WTC11 (cell line): ENCODE results near the gene NKIRAS2. TPM values are rescaled to one million over a fixed set of nuclear protein-coding genes. Genes with fewer than 3 reads are reported as not detected.

Experiments used
- ATAC-seq: fragments of 200-7000 bp; cut with Tn5 transposase; 2 replicates; pipeline ENCODE4 v1.10.0; 2021; ENCODE audit warnings: mild to moderate bottlenecking, moderate library complexity
- CTCF ChIA-PET: fragments of 300-600 bp; sonication (Branson Sonifier 250); formaldehyde crosslinking; loops from one replicate; lab custom pipeline; 2021; ENCODE audit warnings: antibody characterized with exemption; lab: Charles Lee
- POLR2A ChIA-PET: fragments of 350-600 bp; sonication (Branson Sonifier 250); formaldehyde crosslinking; loops from one replicate; lab custom pipeline; 2021; ENCODE audit warnings: antibody characterized with exemption; lab: Charles Lee
- DNase-seq: peaks from one replicate; pipeline ENCODE4 v3.0.0; 2021; ENCODE audit warnings: low spot score
- H3K27ac Mint-ChIP-seq: 2 replicates; pipeline ENCODE4 v1.8.0; 2021; ENCODE audit warnings: mixed read lengths
- H3K27me3 Mint-ChIP-seq: 2 replicates; pipeline ENCODE4 v1.8.0; 2021; ENCODE audit warnings: low read depth, mild to moderate bottlenecking, moderate library complexity, mixed read lengths
- H3K36me3 Mint-ChIP-seq: 2 replicates; pipeline ENCODE4 v1.8.0; 2021; ENCODE audit warnings: mixed read lengths
- H3K4me1 Mint-ChIP-seq: 2 replicates; pipeline ENCODE4 v1.8.0; 2022; ENCODE audit warnings: mixed read lengths
- H3K4me3 Mint-ChIP-seq: 2 replicates; pipeline ENCODE4 v1.8.0; 2021; ENCODE audit warnings: mild to moderate bottlenecking, moderate library complexity, mixed read lengths
- H3K9me3 Mint-ChIP-seq: 2 replicates; pipeline ENCODE4 v1.8.0; 2021; ENCODE audit warnings: mixed read lengths
- ATF1 ChIP-seq: sonication (generic); formaldehyde crosslinking; IDR thresholded peaks from 2 replicates; pipeline ENCODE4 v1.8.1; 2023; ENCODE audit warnings: mild to moderate bottlenecking, moderate library complexity, missing genetic modification reagents
- ATF3 ChIP-seq: sonication (generic); formaldehyde crosslinking; conservative IDR thresholded peaks from 2 replicates; pipeline ENCODE4 v1.8.1; 2022; ENCODE audit warnings: mild to moderate bottlenecking, missing genetic modification reagents
- CBFB ChIP-seq: sonication (generic); formaldehyde crosslinking; IDR thresholded peaks from 2 replicates; pipeline ENCODE4 v1.8.1; 2022; ENCODE audit warnings: mild to moderate bottlenecking, low read depth, missing genetic modification reagents
- GRHL2 ChIP-seq: fragments of 250-450 bp; sonication (Bioruptor Pico); IDR thresholded peaks from 2 replicates; pipeline ENCODE4 v1.8.0; 2022; ENCODE audit warnings: mild to moderate bottlenecking, moderate library complexity; ENCODE audit not compliant: insufficient replicate concordance, severe bottlenecking
- JUN ChIP-seq: sonication (generic); formaldehyde crosslinking; IDR thresholded peaks from 2 replicates; pipeline ENCODE4 v1.8.0; 2023; ENCODE audit warnings: mild to moderate bottlenecking, missing genetic modification reagents
- NFE2L1 ChIP-seq: sonication (generic); formaldehyde crosslinking; IDR thresholded peaks from 2 replicates; pipeline ENCODE4 v1.8.1; 2023; ENCODE audit warnings: missing genetic modification reagents
- NR3C1 ChIP-seq: sonication (generic); formaldehyde crosslinking; conservative IDR thresholded peaks from 2 replicates; pipeline ENCODE4 v1.8.1; 2023; ENCODE audit warnings: low read depth, mild to moderate bottlenecking, missing genetic modification reagents
- OVOL2 ChIP-seq: fragments of 250-450 bp; sonication (Bioruptor Pico); IDR thresholded peaks from 2 replicates; pipeline ENCODE4 v1.9.0; 2021; ENCODE audit warnings: mild to moderate bottlenecking, borderline replicate concordance
- SMAD3 ChIP-seq: sonication (generic); formaldehyde crosslinking; IDR thresholded peaks from 2 replicates; pipeline ENCODE4 v1.8.0; 2022; ENCODE audit warnings: missing genetic modification reagents, mild to moderate bottlenecking, borderline replicate concordance
- SMAD4 ChIP-seq: sonication (generic); formaldehyde crosslinking; IDR thresholded peaks from 2 replicates; pipeline ENCODE4 v1.8.0; 2022; ENCODE audit warnings: mild to moderate bottlenecking, missing genetic modification reagents
- TCF7 ChIP-seq: sonication (generic); formaldehyde crosslinking; IDR thresholded peaks from 2 replicates; pipeline ENCODE4 v1.8.0; 2022; ENCODE audit warnings: mild to moderate bottlenecking, low read depth, missing genetic modification reagents, moderate library complexity
- ZNF121 ChIP-seq: sonication (generic); formaldehyde crosslinking; IDR thresholded peaks from 2 replicates; pipeline ENCODE4 v1.8.0; 2023; ENCODE audit warnings: missing genetic modification reagents
- ZNF219 ChIP-seq: sonication (generic); formaldehyde crosslinking; IDR thresholded peaks from 2 replicates; pipeline ENCODE4 v1.8.0; 2023; ENCODE audit warnings: missing genetic modification reagents, mild to moderate bottlenecking, borderline replicate concordance
- ZNF232 ChIP-seq: sonication (generic); formaldehyde crosslinking; IDR thresholded peaks from 2 replicates; pipeline ENCODE4 v1.8.0; 2022; ENCODE audit warnings: mild to moderate bottlenecking, missing genetic modification reagents
- ZNF425 ChIP-seq: fragments of 250-450 bp; sonication (Bioruptor Pico); conservative IDR thresholded peaks from 2 replicates; pipeline ENCODE4 v1.9.0; 2021; ENCODE audit warnings: mild to moderate bottlenecking
- ZNF671 ChIP-seq: fragments of 250-450 bp; sonication (Bioruptor Pico); IDR thresholded peaks from 2 replicates; pipeline ENCODE4 v1.8.0; 2021; ENCODE audit warnings: mild to moderate bottlenecking
- total RNA-seq: library from RNA; stranded (reverse); gene quantifications from 3 replicates; pipeline ENCODE4 v1.2.3, GENCODE V29; 2021
- TF ChIP-seq, protein P1 (sequence below): fragments of 200-600 bp; IDR thresholded peaks from 2 replicates; pipeline ENCODE4 v1.8.0; 2022; ENCODE audit warnings: antibody characterized with exemption
- TF ChIP-seq, protein P2 (sequence below): sonication (generic); formaldehyde crosslinking; IDR thresholded peaks from 2 replicates; pipeline ENCODE4 v1.8.0; 2023; ENCODE audit warnings: mild to moderate bottlenecking, missing genetic modification reagents
- TF ChIP-seq, protein P3 (sequence below): sonication (generic); formaldehyde crosslinking; IDR thresholded peaks from 2 replicates; pipeline ENCODE4 v1.8.0; 2022; ENCODE audit warnings: mild to moderate bottlenecking, missing genetic modification reagents

NKIRAS2 gene
- total RNA-seq, 1 experiment from 2014 or later: 36.1 TPM

DNA sequence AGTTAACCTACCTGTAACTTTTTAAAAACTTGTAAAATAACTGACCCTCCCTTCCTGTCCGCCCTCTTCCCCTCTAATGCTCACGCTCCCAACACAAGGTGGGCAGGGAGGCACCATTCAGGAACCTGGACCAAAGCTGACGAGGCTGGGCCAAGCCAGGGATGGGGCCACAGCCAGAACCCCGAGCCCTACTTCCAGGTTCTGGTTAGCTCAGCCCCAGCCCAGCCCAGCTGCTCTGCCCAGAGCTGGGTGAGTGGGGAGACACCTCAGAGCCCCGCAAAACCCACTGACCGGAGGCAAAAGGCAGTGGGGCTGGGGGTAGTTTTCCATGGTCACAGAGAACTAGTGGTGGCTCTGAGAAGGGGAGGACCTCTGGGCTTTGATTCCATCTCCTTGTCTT is 45.9 kb upstream of the NKIRAS2 start:
- DNase-seq (no peak), ATAC-seq (no peak)
- Mint-ChIP-seq H3K9me3 (no peaks in the 10 kb centered on the region), H3K27me3 (no peaks in the 10 kb centered on the region), H3K36me3 (peaks cover 48% of the 10 kb centered on the region), H3K27ac (no peak overlapping the region), H3K4me3 (no peak overlapping the region), H3K4me1 (no peaks in the 10 kb centered on the region)
- ChIA-PET CTCF (no interaction called here), POLR2A (no interaction called here)
- TF ChIP-seq SMAD4 (CRISPR knock-in tag) (no peak), ATF1 (no peak)

DNA sequence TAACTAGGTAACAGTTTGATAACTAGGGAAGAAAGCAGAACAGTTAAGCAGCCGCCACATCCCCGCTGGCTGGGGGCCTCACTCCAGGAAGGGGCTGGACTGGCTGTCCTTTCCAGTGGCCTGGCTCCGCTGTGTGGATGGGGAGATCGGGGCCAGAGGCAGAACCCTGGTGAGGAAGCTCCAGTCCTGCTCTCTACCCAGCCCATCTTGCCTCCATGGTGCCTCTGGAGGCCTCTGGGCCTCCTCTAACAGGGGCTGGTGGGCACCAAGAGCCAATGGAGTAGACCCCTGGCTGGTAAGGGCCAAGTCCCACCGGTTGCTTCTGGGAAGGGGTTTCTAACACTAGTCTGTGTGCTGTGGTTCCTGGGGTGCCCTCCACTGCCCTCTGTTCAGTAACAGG is 45.2 kb upstream of the NKIRAS2 start:
- POLR2A ChIA-PET: interaction anchor here (2.0 kb wide), 1 partner anchor 8 kb away, joined by 7 read pairs; the partner anchor contains the start of gene CNP
- no peaks in the 10 kb centered on the region for H3K27me3 Mint-ChIP-seq
- no peak overlapping the region for H3K27ac Mint-ChIP-seq
- TF ChIP-seq ZNF219 (CRISPR knock-in tag) (no peak), GRHL2 (CRISPR knock-in tag) (no peak)
- TF ChIP-seq, all 79 proteins: peak for 0
- Mint-ChIP-seq H3K36me3 (peaks cover 49% of the 10 kb centered on the region), H3K9me3 (no peaks in the 10 kb centered on the region), H3K4me1 (no peaks in the 10 kb centered on the region), H3K4me3 (no peak overlapping the region)
- CTCF ChIA-PET: no interaction called here
- DNase-seq (no peak), ATAC-seq (no peak)

DNA sequence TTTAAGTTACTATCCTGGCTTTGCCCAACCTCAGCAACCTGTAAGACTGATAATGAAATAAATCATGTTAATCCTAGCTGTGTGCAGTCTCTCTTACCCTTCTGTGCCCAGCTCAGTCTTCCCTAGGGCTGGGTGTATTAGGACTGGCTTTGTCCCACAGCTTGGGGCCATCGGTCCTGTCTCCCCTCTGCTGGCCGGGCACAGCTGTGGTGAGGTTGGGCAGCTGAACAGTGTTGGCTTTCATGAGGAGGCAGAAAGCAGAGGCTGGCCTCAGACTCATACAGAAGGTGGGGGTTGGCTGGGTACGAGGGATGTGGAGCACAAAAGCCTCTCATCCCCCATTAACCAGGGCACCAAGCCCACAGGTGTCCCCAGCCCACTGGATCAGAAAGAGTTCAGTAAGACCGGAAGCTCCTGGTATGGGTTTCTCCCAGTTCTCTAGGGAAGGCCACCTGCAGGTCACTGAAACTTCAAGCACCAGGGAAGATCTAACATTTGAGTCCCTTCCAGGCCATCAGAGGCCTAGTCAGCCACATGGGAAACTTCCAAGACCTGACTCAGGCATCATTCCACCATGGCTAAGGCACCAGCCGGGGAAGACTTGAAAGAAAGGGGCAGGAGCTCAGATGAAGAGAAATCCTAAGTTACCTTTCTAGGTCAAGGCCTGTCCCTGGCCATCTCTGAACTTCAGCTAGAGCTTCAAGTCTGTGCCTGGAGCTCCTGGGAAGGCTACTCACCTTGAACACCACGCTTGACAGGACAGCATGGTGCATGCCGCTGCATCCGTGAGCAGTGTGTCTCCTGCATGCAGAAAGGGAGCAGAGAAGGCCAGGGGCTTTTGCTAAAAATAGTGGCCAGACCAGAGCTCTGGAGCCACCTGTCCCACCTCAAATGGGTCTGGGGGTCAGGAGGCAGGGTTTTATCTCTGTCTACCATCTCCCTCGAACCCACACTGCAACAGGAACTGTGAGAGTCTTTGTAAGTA is 44.5 kb upstream of the NKIRAS2 start:
- no peak overlapping the region for H3K27ac Mint-ChIP-seq
- ChIA-PET CTCF (no interaction called here), POLR2A (interaction anchor here (1.2 to 2.0 kb wide), 2 partner anchors 9 to 22 kb away, joined by 3 to 7 read pairs; partner anchors contain the start of gene CNP)
- DNase-seq (no peak), ATAC-seq (no peak)
- H3K36me3 Mint-ChIP-seq: peaks cover 56% of the 10 kb centered on the region
- H3K27me3 Mint-ChIP-seq: no peaks in the 10 kb centered on the region
- no peak overlapping the region for H3K4me3 Mint-ChIP-seq
- H3K9me3 Mint-ChIP-seq: no peaks in the 10 kb centered on the region
- H3K4me1 Mint-ChIP-seq: no peaks in the 10 kb centered on the region
- TF ChIP-seq ZNF671 (CRISPR knock-in tag) (no peak), CBFB (CRISPR knock-in tag) (no peak), NFE2L1 (no peak), JUN (CRISPR knock-in tag) (no peak), OVOL2 (CRISPR knock-in tag) (no peak), ATF3 (CRISPR knock-in tag) (no peak), NR3C1 (CRISPR knock-in tag) (no peak), ZNF121 (CRISPR knock-in tag) (no peak), ZNF425 (CRISPR knock-in tag) (no peak), ZNF232 (no peak), TCF7 (CRISPR knock-in tag) (no peak), SMAD3 (CRISPR knock-in tag) (no peak)
- TF ChIP-seq, protein P1, sequence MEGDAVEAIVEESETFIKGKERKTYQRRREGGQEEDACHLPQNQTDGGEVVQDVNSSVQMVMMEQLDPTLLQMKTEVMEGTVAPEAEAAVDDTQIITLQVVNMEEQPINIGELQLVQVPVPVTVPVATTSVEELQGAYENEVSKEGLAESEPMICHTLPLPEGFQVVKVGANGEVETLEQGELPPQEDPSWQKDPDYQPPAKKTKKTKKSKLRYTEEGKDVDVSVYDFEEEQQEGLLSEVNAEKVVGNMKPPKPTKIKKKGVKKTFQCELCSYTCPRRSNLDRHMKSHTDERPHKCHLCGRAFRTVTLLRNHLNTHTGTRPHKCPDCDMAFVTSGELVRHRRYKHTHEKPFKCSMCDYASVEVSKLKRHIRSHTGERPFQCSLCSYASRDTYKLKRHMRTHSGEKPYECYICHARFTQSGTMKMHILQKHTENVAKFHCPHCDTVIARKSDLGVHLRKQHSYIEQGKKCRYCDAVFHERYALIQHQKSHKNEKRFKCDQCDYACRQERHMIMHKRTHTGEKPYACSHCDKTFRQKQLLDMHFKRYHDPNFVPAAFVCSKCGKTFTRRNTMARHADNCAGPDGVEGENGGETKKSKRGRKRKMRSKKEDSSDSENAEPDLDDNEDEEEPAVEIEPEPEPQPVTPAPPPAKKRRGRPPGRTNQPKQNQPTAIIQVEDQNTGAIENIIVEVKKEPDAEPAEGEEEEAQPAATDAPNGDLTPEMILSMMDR: no peak
- TF ChIP-seq, protein P2, sequence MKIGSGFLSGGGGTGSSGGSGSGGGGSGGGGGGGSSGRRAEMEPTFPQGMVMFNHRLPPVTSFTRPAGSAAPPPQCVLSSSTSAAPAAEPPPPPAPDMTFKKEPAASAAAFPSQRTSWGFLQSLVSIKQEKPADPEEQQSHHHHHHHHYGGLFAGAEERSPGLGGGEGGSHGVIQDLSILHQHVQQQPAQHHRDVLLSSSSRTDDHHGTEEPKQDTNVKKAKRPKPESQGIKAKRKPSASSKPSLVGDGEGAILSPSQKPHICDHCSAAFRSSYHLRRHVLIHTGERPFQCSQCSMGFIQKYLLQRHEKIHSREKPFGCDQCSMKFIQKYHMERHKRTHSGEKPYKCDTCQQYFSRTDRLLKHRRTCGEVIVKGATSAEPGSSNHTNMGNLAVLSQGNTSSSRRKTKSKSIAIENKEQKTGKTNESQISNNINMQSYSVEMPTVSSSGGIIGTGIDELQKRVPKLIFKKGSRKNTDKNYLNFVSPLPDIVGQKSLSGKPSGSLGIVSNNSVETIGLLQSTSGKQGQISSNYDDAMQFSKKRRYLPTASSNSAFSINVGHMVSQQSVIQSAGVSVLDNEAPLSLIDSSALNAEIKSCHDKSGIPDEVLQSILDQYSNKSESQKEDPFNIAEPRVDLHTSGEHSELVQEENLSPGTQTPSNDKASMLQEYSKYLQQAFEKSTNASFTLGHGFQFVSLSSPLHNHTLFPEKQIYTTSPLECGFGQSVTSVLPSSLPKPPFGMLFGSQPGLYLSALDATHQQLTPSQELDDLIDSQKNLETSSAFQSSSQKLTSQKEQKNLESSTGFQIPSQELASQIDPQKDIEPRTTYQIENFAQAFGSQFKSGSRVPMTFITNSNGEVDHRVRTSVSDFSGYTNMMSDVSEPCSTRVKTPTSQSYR (CRISPR knock-in tag): no peak
- TF ChIP-seq, protein P3, sequence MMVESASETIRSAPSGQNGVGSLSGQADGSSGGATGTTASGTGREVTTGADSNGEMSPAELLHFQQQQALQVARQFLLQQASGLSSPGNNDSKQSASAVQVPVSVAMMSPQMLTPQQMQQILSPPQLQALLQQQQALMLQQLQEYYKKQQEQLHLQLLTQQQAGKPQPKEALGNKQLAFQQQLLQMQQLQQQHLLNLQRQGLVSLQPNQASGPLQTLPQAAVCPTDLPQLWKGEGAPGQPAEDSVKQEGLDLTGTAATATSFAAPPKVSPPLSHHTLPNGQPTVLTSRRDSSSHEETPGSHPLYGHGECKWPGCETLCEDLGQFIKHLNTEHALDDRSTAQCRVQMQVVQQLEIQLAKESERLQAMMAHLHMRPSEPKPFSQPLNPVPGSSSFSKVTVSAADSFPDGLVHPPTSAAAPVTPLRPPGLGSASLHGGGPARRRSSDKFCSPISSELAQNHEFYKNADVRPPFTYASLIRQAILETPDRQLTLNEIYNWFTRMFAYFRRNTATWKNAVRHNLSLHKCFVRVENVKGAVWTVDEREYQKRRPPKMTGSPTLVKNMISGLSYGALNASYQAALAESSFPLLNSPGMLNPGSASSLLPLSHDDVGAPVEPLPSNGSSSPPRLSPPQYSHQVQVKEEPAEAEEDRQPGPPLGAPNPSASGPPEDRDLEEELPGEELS: no peak
